ENCODE data around the gene LZTS3.
A peak's percentile ranks its signal among the peaks of the same experiment; 100 is the strongest.
"Not testable (repeated sequence)": the region's sequence is repeated elsewhere in the genome, so short reads cannot be mapped to it uniquely, and the experiment has no call there.

Gene LZTS3

GRCh38 chr20:3164763-3165410 lies 8.5 kb downstream of the LZTS3 start:
- H3K27ac Mint-ChIP-seq = no peak overlapping the region
- H3K4me1 Mint-ChIP-seq = peaks cover 5% of the 10 kb centered on the region
- DNase-seq (ENCODE audit: low spot score in 2 of 2) (no peak), ATAC-seq (no peak)
- H3K36me3 Mint-ChIP-seq = peaks cover 2% of the 10 kb centered on the region
- no peak overlapping the region for H3K4me3 Mint-ChIP-seq
- H3K9me3 Mint-ChIP-seq = no peaks in the 10 kb centered on the region

- Mint-ChIP-seq H3K27ac (no peak overlapping the region), H3K36me3 (peaks cover 8% of the 10 kb centered on the region), H3K4me3 (no peak overlapping the region), H3K9me3 (no peaks in the 10 kb centered on the region), H3K4me1 (peaks cover 5% of the 10 kb centered on the region)
- no peak for ATAC-seq
- no peak for DNase-seq (ENCODE audit: low spot score in 2 of 2)
Measured at GRCh38 chr20:3164043-3164762, 9.1 kb downstream of the LZTS3 start.

- DNase-seq (ENCODE audit: low spot score in 2 of 2) (no peak), ATAC-seq (no peak)
- no peaks in the 10 kb centered on the region for H3K9me3 Mint-ChIP-seq
- H3K4me3 Mint-ChIP-seq = no peak overlapping the region
- H3K36me3 Mint-ChIP-seq = peaks cover 15% of the 10 kb centered on the region
- H3K27ac Mint-ChIP-seq = peak overlapping the region; percentile 42
- peaks cover 7% of the 10 kb centered on the region for H3K4me1 Mint-ChIP-seq
Measured at GRCh38 chr20:3163099-3164042, 10.0 kb downstream of the LZTS3 start.

- H3K9me3 Mint-ChIP-seq = no peaks in the 10 kb centered on the region
- peaks cover 25% of the 10 kb centered on the region for H3K36me3 Mint-ChIP-seq
- peaks cover 19% of the 10 kb centered on the region for H3K4me1 Mint-ChIP-seq
- no peak for ATAC-seq
- no peak overlapping the region for H3K4me3 Mint-ChIP-seq
- no peak overlapping the region for H3K27ac Mint-ChIP-seq
- no peak for DNase-seq (ENCODE audit: low spot score in 2 of 2)
Measured at GRCh38 chr20:3162080-3162611, 11.2 kb downstream of the LZTS3 start.

- H3K9me3 Mint-ChIP-seq = no peaks in the 10 kb centered on the region
- H3K4me3 Mint-ChIP-seq = no peak overlapping the region
- H3K4me1 Mint-ChIP-seq = peaks cover 25% of the 10 kb centered on the region
- peaks cover 27% of the 10 kb centered on the region for H3K36me3 Mint-ChIP-seq
- ATAC-seq (no peak), DNase-seq (ENCODE audit: low spot score in 2 of 2) (no peak)
- no peak overlapping the region for H3K27ac Mint-ChIP-seq
Measured at GRCh38 chr20:3161316-3162079, 11.9 kb downstream of the LZTS3 start.

GRCh38 chr20:3160418-3160817 lies 12.9 kb downstream of the LZTS3 start:
- peaks cover 38% of the 10 kb centered on the region for H3K36me3 Mint-ChIP-seq
- ATAC-seq (no peak), DNase-seq (ENCODE audit: low spot score in 2 of 2) (no peak)
- H3K4me3 Mint-ChIP-seq = peak overlapping the region; percentile 89
- peak overlapping the region; percentile 96 for H3K27ac Mint-ChIP-seq
- peaks cover 35% of the 10 kb centered on the region for H3K4me1 Mint-ChIP-seq
- no peaks in the 10 kb centered on the region for H3K9me3 Mint-ChIP-seq

GRCh38 chr20:3158968-3159431 lies 14.3 kb downstream of the LZTS3 start:
- peak; percentile 50 for ATAC-seq
- no peak for DNase-seq (ENCODE audit: low spot score in 2 of 2)
- H3K36me3 Mint-ChIP-seq = peaks cover 52% of the 10 kb centered on the region
- H3K4me3 Mint-ChIP-seq = peak overlapping the region; percentile 89
- no peaks in the 10 kb centered on the region for H3K9me3 Mint-ChIP-seq
- peaks cover 42% of the 10 kb centered on the region for H3K4me1 Mint-ChIP-seq
- peak overlapping the region; percentile 96 for H3K27ac Mint-ChIP-seq

- no peak for DNase-seq (ENCODE audit: low spot score in 2 of 2)
- peak overlapping the region; percentile 96 for H3K27ac Mint-ChIP-seq
- peaks cover 52% of the 10 kb centered on the region for H3K4me1 Mint-ChIP-seq
- ATAC-seq = peak; percentile 2
- no peaks in the 10 kb centered on the region for H3K9me3 Mint-ChIP-seq
- peaks cover 64% of the 10 kb centered on the region for H3K36me3 Mint-ChIP-seq
- H3K4me3 Mint-ChIP-seq = peak overlapping the region; percentile 89
Measured at GRCh38 chr20:3157817-3158216, 15.5 kb downstream of the LZTS3 start.

- Mint-ChIP-seq H3K27ac (peak overlapping the region; percentile 96), H3K4me1 (peaks cover 59% of the 10 kb centered on the region), H3K9me3 (no peaks in the 10 kb centered on the region), H3K36me3 (peaks cover 72% of the 10 kb centered on the region), H3K4me3 (peak overlapping the region; percentile 89)
- DNase-seq (ENCODE audit: low spot score in 2 of 2) = no peak
- peak; percentile 91 for ATAC-seq
Measured at GRCh38 chr20:3156811-3157619, 16.3 kb downstream of the LZTS3 start.

- Mint-ChIP-seq H3K36me3 (peaks cover 86% of the 10 kb centered on the region), H3K4me1 (peaks cover 71% of the 10 kb centered on the region), H3K27ac (peak overlapping the region; percentile 20)
- H3K4me3 Mint-ChIP-seq; ATAC-seq; H3K9me3 Mint-ChIP-seq; DNase-seq (ENCODE audit: low spot score in 2 of 2): not testable (repeated sequence)
Measured at GRCh38 chr20:3152057-3152644, 21.2 kb downstream of the LZTS3 start.

- ATAC-seq = no peak
- no peak for DNase-seq (ENCODE audit: low spot score in 2 of 2)
- H3K4me1 Mint-ChIP-seq = peaks cover 68% of the 10 kb centered on the region
- peaks cover 90% of the 10 kb centered on the region for H3K36me3 Mint-ChIP-seq
- no peak overlapping the region for H3K4me3 Mint-ChIP-seq
- no peaks in the 10 kb centered on the region for H3K9me3 Mint-ChIP-seq
- peak overlapping the region; percentile 46 for H3K27ac Mint-ChIP-seq
Measured at GRCh38 chr20:3150908-3151307, 22.4 kb downstream of the LZTS3 start.

- ATAC-seq (no peak), DNase-seq (ENCODE audit: low spot score in 2 of 2) (no peak)
- peak overlapping the region; percentile 65 for H3K27ac Mint-ChIP-seq
- no peaks in the 10 kb centered on the region for H3K9me3 Mint-ChIP-seq
- H3K4me3 Mint-ChIP-seq = no peak overlapping the region
- peaks cover 69% of the 10 kb centered on the region for H3K36me3 Mint-ChIP-seq
- peaks cover 37% of the 10 kb centered on the region for H3K4me1 Mint-ChIP-seq
Measured at GRCh38 chr20:3146732-3147341, 26.5 kb downstream of the LZTS3 start.

GRCh38 chr20:3141757-3142156 lies 31.6 kb downstream of the LZTS3 start:
- Mint-ChIP-seq H3K9me3 (no peaks in the 10 kb centered on the region), H3K27ac (no peak overlapping the region), H3K4me3 (no peak overlapping the region), H3K36me3 (peaks cover 34% of the 10 kb centered on the region), H3K4me1 (peaks cover 10% of the 10 kb centered on the region)
- ATAC-seq = no peak
- no peak for DNase-seq (ENCODE audit: low spot score in 2 of 2)

Data from stimulated activated effector memory CD8-positive, alpha-beta T cell treated with anti-CD3 and anti-CD28 coated beads, Interleukin-12 subunit alpha, Interleukin-12 subunit beta, amount 100 ng/mL, for 72 hours (primary cell).